HCT116 (cell line): ENCODE data around the gene SMOC1. TPM values are rescaled to one million over a fixed set of nuclear protein-coding genes. Genes with fewer than 3 reads are reported as not detected.

Source experiments
- ATAC-seq: fragments of 200-7000 bp; cut with Tn5 transposase; 2 replicates; pipeline ENCODE4 v1.9.1; 2020; ENCODE audit warnings: mild to moderate bottlenecking, moderate library complexity
- BruUV-seq: library from RNA; stranded (reverse); fragments of 400-500 nt; replicated peaks from 2 replicates; lab custom pipeline; 2021; lab: Mats Ljungman, UMichigan
- CTCF ChIA-PET: fragments of 300-600 bp; sonication (Branson Sonifier 250); formaldehyde crosslinking; loops from one replicate; lab custom pipeline; 2021; ENCODE audit warnings: antibody characterized with exemption; lab: Charles Lee
- POLR2A ChIA-PET: fragments of 300-600, 350-600 bp; sonication (Branson Sonifier 250); formaldehyde crosslinking; loops from one replicate; lab custom pipeline; 2021; ENCODE audit warnings: antibody characterized with exemption; lab: Charles Lee
- RAD21 ChIA-PET, 2 experiments: fragments of 300-600 bp; sonication (Branson Sonifier 250); formaldehyde crosslinking; loops; one replicate each; lab custom pipeline; 2023; ENCODE audit warnings: low total read pairs in 2 of 2; ENCODE audit not compliant: uncharacterized antibody in 2 of 2, unreplicated experiment in 2 of 2, low non-redundant PET in 1 of 2; lab: Charles Lee
- DNase-seq: peaks from one replicate; pipeline ENCODE4 v3.0.0-alpha.2; 2010; ENCODE audit warnings: low read depth, low spot score
- H2AFZ ChIP-seq: fragments of 200-600 bp; shearing (Covaris generic), sonication (generic); 2 replicates; pipeline ENCODE4 v1.6.1; 2017; ENCODE audit warnings: low read depth, mixed run types, mixed read lengths, antibody characterized with exemption, low read length; ENCODE audit not compliant: poor library complexity, severe bottlenecking
- H3K27ac ChIP-seq: 2 replicates; pipeline ENCODE4 v1.5.1; 2012; ENCODE audit warnings: low read depth, low read length
- H3K27me3 ChIP-seq: fragments of 200-600 bp; sonication (generic); 2 replicates; pipeline ENCODE4 v1.6.1; 2016; ENCODE audit warnings: mixed run types, low read length, mixed read lengths; ENCODE audit not compliant: insufficient read depth
- H3K36me3 ChIP-seq, 2 experiments: fragments of 200-500 bp in 1 of 2; fragments of 200-600 bp in 1 of 2; sonication (Bioruptor generic) in 1 of 2; sonication (generic) in 1 of 2; 2 replicates each; pipeline versions ENCODE4 v1.5.1 to v1.6.1; 2014 to 2016; ENCODE audit warnings: low read length in 2 of 2, inconsistent platforms in 1 of 2, mixed read lengths in 1 of 2, mixed run types in 1 of 2; ENCODE audit not compliant: insufficient read depth in 2 of 2, control insufficient read depth in 1 of 2
- H3K4me1 ChIP-seq, 2 experiments: fragments of 200-600 bp in 1 of 2; sonication (generic) in 1 of 2; 2 replicates each; pipeline versions ENCODE4 v1.5.1 to v1.6.1; 2012 to 2017; ENCODE audit warnings: low read length in 2 of 2, inconsistent platforms in 1 of 2, mild to moderate bottlenecking in 1 of 2, mixed read lengths in 1 of 2, mixed run types in 1 of 2, moderate library complexity in 1 of 2; ENCODE audit not compliant: insufficient read depth in 2 of 2, control insufficient read depth in 1 of 2
- H3K4me2 ChIP-seq: fragments of 200-600 bp; sonication (generic); 2 replicates; pipeline ENCODE4 v1.6.1; 2017; ENCODE audit warnings: mixed run types, low read length, mixed read lengths
- H3K4me3 ChIP-seq, 2 experiments: fragments of 200-600 bp in 1 of 2; sonication (generic) in 1 of 2; replicated peaks in 1 of 2; 2 replicates each; pipeline ENCODE4 v1.5.1; 2011 to 2016; ENCODE audit warnings: low read length in 2 of 2, control low read depth in 1 of 2, low read depth in 1 of 2, mild to moderate bottlenecking in 1 of 2, mixed read lengths in 1 of 2, mixed run types in 1 of 2
- H3K79me2 ChIP-seq: fragments of 200-600 bp; sonication (generic); 2 replicates; pipeline ENCODE4 v1.6.1; 2017; ENCODE audit warnings: mild to moderate bottlenecking, mixed run types, low read length, moderate library complexity, mixed read lengths; ENCODE audit not compliant: insufficient read depth
- H3K9ac ChIP-seq: fragments of 200-600 bp; sonication (generic); 2 replicates; pipeline ENCODE4 v1.6.1; 2016; ENCODE audit warnings: low read length, mixed read lengths
- H3K9me2 ChIP-seq: fragments of 200-600 bp; sonication (generic), shearing (Covaris generic); 2 replicates; pipeline ENCODE4 v1.6.1; 2017; ENCODE audit warnings: mixed run types, mild to moderate bottlenecking, moderate library complexity; ENCODE audit not compliant: insufficient read depth
- H3K9me3 ChIP-seq, 2 experiments: fragments of 200-500 bp in 1 of 2; fragments of 200-600 bp in 1 of 2; sonication (Bioruptor generic) in 1 of 2; sonication (generic) in 1 of 2; 2 replicates each; pipeline ENCODE4 v1.6.1; 2014 to 2017; ENCODE audit warnings: low read length in 2 of 2, mixed read lengths in 2 of 2, inconsistent platforms in 1 of 2, low read depth in 1 of 2, mild to moderate bottlenecking in 1 of 2, mixed run types in 1 of 2, moderate library complexity in 1 of 2; ENCODE audit not compliant: control insufficient read depth in 1 of 2, insufficient read depth in 1 of 2
- H4K20me1 ChIP-seq: fragments of 200-600 bp; sonication (generic), shearing (Covaris generic); 2 replicates; pipeline ENCODE4 v1.6.1; 2017; ENCODE audit warnings: mixed run types, mild to moderate bottlenecking, moderate library complexity; ENCODE audit not compliant: insufficient read depth
- ATF3 ChIP-seq: IDR thresholded peaks from 2 replicates; pipeline ENCODE4 v1.6.1; 2012
- ELF1 ChIP-seq: IDR thresholded peaks from 2 replicates; pipeline ENCODE4 v1.6.1; 2012; ENCODE audit warnings: low read depth, borderline replicate concordance
- FOSL1 ChIP-seq: IDR thresholded peaks from 2 replicates; pipeline ENCODE4 v1.6.1; 2012; ENCODE audit warnings: low read depth
- JUND ChIP-seq: IDR thresholded peaks from 2 replicates; pipeline ENCODE4 v1.6.1; 2012
- POLR2AphosphoS5 ChIP-seq: IDR thresholded peaks from 2 replicates; pipeline ENCODE4 v1.6.1; 2011; ENCODE audit warnings: mild to moderate bottlenecking, low read depth, low read length, moderate library complexity
- REST ChIP-seq: IDR thresholded peaks from 2 replicates; pipeline ENCODE4 v1.6.1; 2012; ENCODE audit warnings: low read depth
- SIN3A ChIP-seq: IDR thresholded peaks from 2 replicates; pipeline ENCODE4 v1.6.1; 2012; ENCODE audit warnings: low read depth
- SP1 ChIP-seq: IDR thresholded peaks from 2 replicates; pipeline ENCODE4 v1.6.1; 2012; ENCODE audit warnings: low read depth
- ZFX ChIP-seq: fragments of 450-650 bp; IDR thresholded peaks from 2 replicates; pipeline ENCODE4 v1.6.1; 2017
- ZNF274 ChIP-seq: fragments of 200-500 bp; sonication (Bioruptor generic); IDR thresholded peaks from 2 replicates; pipeline ENCODE4 v1.6.1; 2014; ENCODE audit warnings: mild to moderate bottlenecking, low read depth, low read length, inconsistent platforms
- intact Hi-C: fragments of 100-400 bp; cut with micrococcal nuclease; formaldehyde crosslinking; loops from 2 replicates; pipeline ENCODE4 v1.10.0; 2022
- total RNA-seq: library from RNA; stranded (reverse); gene quantifications from one replicate; pipeline ENCODE4 v1.2.1, GENCODE V29; 2021; ENCODE audit not compliant: unreplicated experiment
- TF ChIP-seq, protein P1 (sequence below): IDR thresholded peaks from 2 replicates; pipeline ENCODE4 v1.6.1; 2011; ENCODE audit warnings: mild to moderate bottlenecking, low read length, moderate library complexity; ENCODE audit not compliant: insufficient replicate concordance; ENCODE audit errors: extremely low read depth
- TF ChIP-seq, protein P2 (sequence below): IDR thresholded peaks from 2 replicates; pipeline ENCODE4 v1.6.1; 2012

SMOC1 gene
- total RNA-seq, 1 experiment from 2014 or later = not detected

DNA sequence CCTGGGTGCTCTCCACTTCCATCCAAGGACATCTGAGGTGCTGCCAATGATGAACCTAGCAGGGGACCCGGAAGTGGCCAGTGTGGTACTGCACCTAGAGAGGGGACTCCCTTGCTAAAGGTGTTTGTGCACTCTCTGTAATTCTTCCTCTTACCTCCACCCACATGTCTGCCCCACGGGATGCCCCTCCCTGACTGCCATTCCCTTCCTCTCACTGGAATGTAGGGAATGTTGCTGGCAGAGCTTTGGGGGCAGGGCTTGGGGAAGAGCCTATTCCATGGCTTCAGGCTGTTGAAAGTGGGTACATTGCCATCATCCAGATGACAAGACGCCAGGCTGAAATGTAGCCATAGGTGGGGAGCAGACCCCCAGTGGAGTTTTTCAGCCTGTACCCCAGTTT is 153.2 kb downstream of the SMOC1 start:
- no peak for TF ChIP-seq ATF3
- TF ChIP-seq ZNF274 = no peak
- TF ChIP-seq SIN3A = no peak
- no peak for TF ChIP-seq JUND
- no peak for TF ChIP-seq ZFX
- TF ChIP-seq, protein P1, sequence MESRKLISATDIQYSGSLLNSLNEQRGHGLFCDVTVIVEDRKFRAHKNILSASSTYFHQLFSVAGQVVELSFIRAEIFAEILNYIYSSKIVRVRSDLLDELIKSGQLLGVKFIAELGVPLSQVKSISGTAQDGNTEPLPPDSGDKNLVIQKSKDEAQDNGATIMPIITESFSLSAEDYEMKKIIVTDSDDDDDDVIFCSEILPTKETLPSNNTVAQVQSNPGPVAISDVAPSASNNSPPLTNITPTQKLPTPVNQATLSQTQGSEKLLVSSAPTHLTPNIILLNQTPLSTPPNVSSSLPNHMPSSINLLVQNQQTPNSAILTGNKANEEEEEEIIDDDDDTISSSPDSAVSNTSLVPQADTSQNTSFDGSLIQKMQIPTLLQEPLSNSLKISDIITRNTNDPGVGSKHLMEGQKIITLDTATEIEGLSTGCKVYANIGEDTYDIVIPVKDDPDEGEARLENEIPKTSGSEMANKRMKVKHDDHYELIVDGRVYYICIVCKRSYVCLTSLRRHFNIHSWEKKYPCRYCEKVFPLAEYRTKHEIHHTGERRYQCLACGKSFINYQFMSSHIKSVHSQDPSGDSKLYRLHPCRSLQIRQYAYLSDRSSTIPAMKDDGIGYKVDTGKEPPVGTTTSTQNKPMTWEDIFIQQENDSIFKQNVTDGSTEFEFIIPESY = no peak
- TF ChIP-seq, protein P2, sequence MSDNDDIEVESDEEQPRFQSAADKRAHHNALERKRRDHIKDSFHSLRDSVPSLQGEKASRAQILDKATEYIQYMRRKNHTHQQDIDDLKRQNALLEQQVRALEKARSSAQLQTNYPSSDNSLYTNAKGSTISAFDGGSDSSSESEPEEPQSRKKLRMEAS = no peak
- no peak for TF ChIP-seq SP1
- no peak for TF ChIP-seq FOSL1
- TF ChIP-seq REST = no peak
- TF ChIP-seq POLR2AphosphoS5 = no peak
- TF ChIP-seq ELF1 = no peak
- H3K4me1 ChIP-seq = peaks cover 7 to 8% of the 10 kb centered on the region in 2 experiments; a peak in 3 of 4 replicates
- H2AFZ ChIP-seq = no peak overlapping the region
- POLR2A ChIA-PET = no interaction called here
- peak overlapping the region; percentile 44 for H3K4me2 ChIP-seq
- no peaks in the 10 kb centered on the region for H4K20me1 ChIP-seq
- no TSS peak for BruUV-seq
- intact Hi-C loops = no loop called here
- no peaks in the 10 kb centered on the region for H3K9me2 ChIP-seq
- RAD21 ChIA-PET = no interaction called here
- CTCF ChIA-PET = interaction anchor here (1.2 kb wide), 1 partner anchor 214 kb away, joined by 4 read pairs; no protein-coding TSS in a partner anchor
- no peak overlapping the region for H3K4me3 ChIP-seq
- H3K9me3 ChIP-seq = no peaks in the 10 kb centered on the region
- DNase-seq (no peak), ATAC-seq (peak; percentile 54)
- H3K9ac ChIP-seq = no peak overlapping the region
- H3K79me2 ChIP-seq = no peaks in the 10 kb centered on the region
- H3K27ac ChIP-seq = no peak overlapping the region
- H3K36me3 ChIP-seq = no peaks in the 10 kb centered on the region
- H3K27me3 ChIP-seq = peaks cover 3% of the 10 kb centered on the region; the same call in 1 of the 2 replicates
